ENCODE measurements around the gene TUBE1. TPM values are rescaled to one million over a fixed set of nuclear protein-coding genes. Genes with fewer than 3 reads are reported as not detected.

The TUBE1 gene
- total RNA-seq, 1 donor from 2014 or later: 20.9 TPM

DNA sequence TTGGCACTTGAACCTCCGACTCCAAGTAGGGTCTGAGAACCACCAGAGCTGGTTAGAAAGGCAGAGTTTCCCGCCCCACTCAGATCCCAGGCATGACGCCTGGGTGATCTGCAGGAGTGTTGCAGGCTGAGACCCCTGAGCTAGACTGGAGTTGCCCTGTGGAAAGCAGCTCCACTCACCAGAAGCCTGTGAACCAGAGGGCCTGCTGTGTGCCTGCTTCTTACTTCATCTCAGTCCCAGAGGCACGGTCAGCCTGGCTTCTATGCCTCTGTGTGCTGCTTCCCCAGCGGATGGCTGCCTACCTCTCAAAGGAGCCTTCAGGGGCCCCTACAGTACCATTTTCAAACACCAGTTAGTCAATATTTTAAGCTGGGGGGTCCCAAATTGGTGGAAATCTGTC lies 49.0 kb downstream of the TUBE1 start:
- H3K4me1 ChIP-seq (ENCODE audit: control insufficient read depth in 3 of 3, insufficient read depth in 3 of 3, low read length in 3 of 3): peaks cover 10 to 19% (median 14%) of the 10 kb centered on the region in 3 donors
- no peak overlapping the region for H3K4me3 ChIP-seq (ENCODE audit: low read length in 3 of 3)
- H3K27me3 ChIP-seq (ENCODE audit: control insufficient read depth in 3 of 3, insufficient read depth in 3 of 3, low read length in 3 of 3): no peaks in the 10 kb centered on the region
- H3K36me3 ChIP-seq (ENCODE audit: control insufficient read depth in 3 of 3, insufficient read depth in 3 of 3, low read length in 3 of 3): no peaks in the 10 kb centered on the region
- peak overlapping the region in 1 of 3 donors; percentile 51 for H3K9ac ChIP-seq (ENCODE audit: low read depth in 1 of 3, low read length in 3 of 3)
- H3K27ac ChIP-seq (ENCODE audit: low read depth, low read length): peak overlapping the region; percentile 70
- H3K9me3 ChIP-seq (ENCODE audit: control insufficient read depth in 3 of 3, low read length in 3 of 3): no peaks in the 10 kb centered on the region

DNA sequence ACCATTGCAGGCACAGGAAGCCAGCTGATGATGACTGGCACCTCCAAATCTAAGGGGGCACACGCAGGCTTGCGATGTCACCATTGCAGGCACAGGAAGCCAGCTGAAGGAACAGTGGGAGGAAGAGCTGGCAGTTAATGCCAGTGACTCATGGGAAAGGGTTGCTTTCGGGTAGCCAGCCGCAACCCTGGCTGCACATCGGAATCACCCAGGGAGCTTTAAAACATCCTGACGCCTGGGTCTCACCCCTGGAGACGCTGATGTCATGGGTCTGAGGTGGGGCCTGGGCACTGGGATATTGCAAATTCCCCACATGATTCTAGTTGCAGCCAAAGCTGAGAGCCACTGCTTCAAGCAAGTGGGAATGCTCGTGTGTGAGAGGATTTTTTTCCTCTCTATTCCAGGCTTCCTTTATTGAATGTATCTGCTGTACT lies 49.5 kb downstream of the TUBE1 start:
- peak overlapping the region in 1 of 3 donors; percentile 51 for H3K9ac ChIP-seq (ENCODE audit: low read depth in 1 of 3, low read length in 3 of 3)

DNA sequence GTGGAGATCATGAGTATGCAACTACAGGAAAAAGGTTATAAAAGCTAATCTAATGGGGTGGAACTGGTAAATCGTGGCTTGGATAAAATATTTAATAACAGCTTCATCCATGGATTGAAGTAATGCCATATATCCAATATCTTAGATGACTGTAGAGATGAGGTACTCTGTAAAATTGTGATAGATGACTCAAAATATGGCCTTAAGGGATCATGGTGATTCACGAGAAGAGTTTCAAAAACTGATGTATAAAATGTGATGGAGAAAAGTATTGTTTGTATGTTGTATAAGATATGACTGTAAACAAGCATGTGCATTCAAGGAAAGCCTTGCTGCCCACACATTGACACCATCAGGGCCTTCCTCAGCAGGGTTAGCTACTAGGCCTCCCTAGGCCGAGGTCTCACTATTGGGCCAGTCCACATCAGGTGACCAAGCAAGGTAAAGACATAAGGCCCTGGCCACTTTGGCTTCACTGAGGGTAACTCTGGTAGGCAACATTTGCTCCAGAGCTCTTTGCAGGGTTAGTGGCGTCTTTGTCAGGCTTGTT lies 51.1 kb downstream of the TUBE1 start:
- peak overlapping the region; percentile 14 for H3K27ac ChIP-seq (ENCODE audit: low read depth, low read length)
- no peaks in the 10 kb centered on the region for H3K9me3 ChIP-seq (ENCODE audit: control insufficient read depth in 3 of 3, low read length in 3 of 3)
- no peak overlapping the region for H3K9ac ChIP-seq (ENCODE audit: low read depth in 1 of 3, low read length in 3 of 3)
- no peaks in the 10 kb centered on the region for H3K36me3 ChIP-seq (ENCODE audit: control insufficient read depth in 3 of 3, insufficient read depth in 3 of 3, low read length in 3 of 3)
- H3K27me3 ChIP-seq (ENCODE audit: control insufficient read depth in 3 of 3, insufficient read depth in 3 of 3, low read length in 3 of 3): no peaks in the 10 kb centered on the region
- H3K4me1 ChIP-seq (ENCODE audit: control insufficient read depth in 3 of 3, insufficient read depth in 3 of 3, low read length in 3 of 3): peaks cover 10 to 22% (median 17%) of the 10 kb centered on the region in 3 donors
- no peak overlapping the region for H3K4me3 ChIP-seq (ENCODE audit: low read length in 3 of 3)

More for the DNA sequence above, 49.5 kb downstream of the TUBE1 start:
- no peaks in the 10 kb centered on the region for H3K9me3 ChIP-seq (ENCODE audit: control insufficient read depth in 3 of 3, low read length in 3 of 3)
- H3K4me3 ChIP-seq (ENCODE audit: low read length in 3 of 3): peak overlapping the region in 1 of 3 donors; percentile 32
- H3K27me3 ChIP-seq (ENCODE audit: control insufficient read depth in 3 of 3, insufficient read depth in 3 of 3, low read length in 3 of 3): no peaks in the 10 kb centered on the region
- peaks cover 10 to 19% (median 14%) of the 10 kb centered on the region in 3 donors for H3K4me1 ChIP-seq (ENCODE audit: control insufficient read depth in 3 of 3, insufficient read depth in 3 of 3, low read length in 3 of 3)
- no peaks in the 10 kb centered on the region for H3K36me3 ChIP-seq (ENCODE audit: control insufficient read depth in 3 of 3, insufficient read depth in 3 of 3, low read length in 3 of 3)
- H3K27ac ChIP-seq (ENCODE audit: low read depth, low read length): peak overlapping the region; percentile 70

DNA sequence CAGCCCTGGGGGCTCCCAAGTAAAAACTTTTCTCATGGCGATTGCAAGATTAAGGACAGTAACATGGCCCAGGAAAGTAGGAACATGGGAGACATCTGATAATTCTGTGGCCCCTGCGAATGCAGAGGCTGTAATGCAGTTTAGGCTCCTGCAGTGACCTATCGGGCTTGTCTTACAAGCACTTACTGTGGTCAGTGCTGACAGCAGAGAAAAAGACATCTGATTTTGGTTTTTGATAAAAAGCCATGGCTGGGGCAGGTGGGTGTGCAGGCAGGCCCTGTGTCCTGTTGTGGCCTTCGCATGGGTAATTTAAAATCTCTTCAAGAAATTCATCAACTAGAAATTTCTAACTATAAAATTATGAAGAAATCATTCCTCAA lies 52.7 kb downstream of the TUBE1 start:
- Histone ChIP-seq H3K4me3 (ENCODE audit: low read length in 3 of 3) (no peak overlapping the region), H3K9ac (ENCODE audit: low read depth in 1 of 3, low read length in 3 of 3) (no peak overlapping the region), H3K27ac (ENCODE audit: low read depth, low read length) (no peak overlapping the region), H3K36me3 (ENCODE audit: control insufficient read depth in 3 of 3, insufficient read depth in 3 of 3, low read length in 3 of 3) (no peaks in the 10 kb centered on the region), H3K9me3 (ENCODE audit: control insufficient read depth in 3 of 3, low read length in 3 of 3) (no peaks in the 10 kb centered on the region), H3K4me1 (ENCODE audit: control insufficient read depth in 3 of 3, insufficient read depth in 3 of 3, low read length in 3 of 3) (peaks cover 10 to 22% (median 17%) of the 10 kb centered on the region in 3 donors), H3K27me3 (ENCODE audit: control insufficient read depth in 3 of 3, insufficient read depth in 3 of 3, low read length in 3 of 3) (no peaks in the 10 kb centered on the region)

DNA sequence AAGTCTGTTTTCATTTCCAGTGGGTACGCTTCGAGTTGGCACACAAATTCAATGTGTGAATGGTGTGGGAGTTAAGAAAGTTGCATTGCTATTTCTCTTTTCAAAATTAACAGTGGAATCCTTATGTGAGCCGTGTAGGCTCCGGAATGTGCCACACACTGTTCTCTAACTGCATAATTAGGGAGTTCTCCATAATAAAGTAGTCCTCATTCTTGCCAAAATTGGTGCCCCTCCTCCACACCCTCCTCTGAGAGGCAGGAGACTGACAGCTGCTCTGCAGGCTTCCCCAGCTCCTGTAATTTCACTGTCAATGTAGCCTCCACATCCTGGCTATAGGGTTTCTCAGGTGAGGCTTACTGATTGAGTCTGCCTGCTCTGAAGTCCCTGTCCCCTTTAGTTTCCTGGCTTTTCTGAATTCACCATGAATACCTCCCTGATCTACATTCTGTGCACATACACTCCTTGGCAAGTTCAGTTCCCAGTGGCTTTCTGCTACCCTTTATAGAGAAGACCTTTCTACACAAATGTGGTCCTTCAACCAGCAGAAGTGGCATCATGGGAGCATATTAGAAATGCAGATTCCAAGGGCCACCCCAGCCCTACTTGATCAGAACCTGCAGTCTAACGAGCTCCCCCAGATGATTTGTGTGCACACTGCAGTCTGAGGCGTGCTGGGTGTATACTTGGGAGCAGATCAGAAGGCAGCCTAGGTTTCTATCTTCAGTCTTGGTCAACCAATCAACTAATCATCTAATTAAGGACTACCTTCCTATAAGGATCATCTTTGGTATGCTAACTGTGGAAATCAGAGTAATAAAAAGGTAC lies 53.3 kb downstream of the TUBE1 start:
- Histone ChIP-seq H3K9me3 (ENCODE audit: control insufficient read depth in 3 of 3, low read length in 3 of 3) (no peaks in the 10 kb centered on the region), H3K4me1 (ENCODE audit: control insufficient read depth in 3 of 3, insufficient read depth in 3 of 3, low read length in 3 of 3) (peaks cover 10 to 19% (median 17%) of the 10 kb centered on the region in 3 donors), H3K36me3 (ENCODE audit: control insufficient read depth in 3 of 3, insufficient read depth in 3 of 3, low read length in 3 of 3) (no peaks in the 10 kb centered on the region), H3K27ac (ENCODE audit: low read depth, low read length) (no peak overlapping the region), H3K9ac (ENCODE audit: low read depth in 1 of 3, low read length in 3 of 3) (no peak overlapping the region), H3K4me3 (ENCODE audit: low read length in 3 of 3) (no peak overlapping the region), H3K27me3 (ENCODE audit: control insufficient read depth in 3 of 3, insufficient read depth in 3 of 3, low read length in 3 of 3) (no peaks in the 10 kb centered on the region)

DNA sequence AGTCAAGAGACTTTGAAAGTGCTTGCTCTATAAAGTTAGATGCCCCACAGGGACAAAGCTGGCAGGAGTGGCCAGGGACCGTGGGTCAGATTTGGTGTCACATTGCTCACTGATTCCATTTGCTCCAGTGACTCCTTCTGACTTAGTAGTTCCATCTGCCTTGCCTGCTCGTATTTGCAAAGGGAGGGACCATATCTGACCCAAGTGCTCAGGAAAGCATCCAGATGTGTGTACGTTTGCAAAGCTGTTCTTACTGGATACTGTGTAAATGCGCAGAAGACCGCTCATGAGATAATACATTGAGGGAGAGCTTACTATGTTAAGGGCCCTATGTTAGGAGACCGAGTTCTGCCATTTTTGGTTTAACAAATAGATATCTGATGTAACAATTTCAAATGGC lies 54.6 kb downstream of the TUBE1 start:
- Histone ChIP-seq H3K4me1 (ENCODE audit: control insufficient read depth in 3 of 3, insufficient read depth in 3 of 3, low read length in 3 of 3) (peaks cover 3 to 13% (median 8%) of the 10 kb centered on the region in 3 donors), H3K27ac (ENCODE audit: low read depth, low read length) (no peak overlapping the region), H3K4me3 (ENCODE audit: low read length in 3 of 3) (no peak overlapping the region), H3K9me3 (ENCODE audit: control insufficient read depth in 3 of 3, low read length in 3 of 3) (no peaks in the 10 kb centered on the region), H3K27me3 (ENCODE audit: control insufficient read depth in 3 of 3, insufficient read depth in 3 of 3, low read length in 3 of 3) (no peaks in the 10 kb centered on the region), H3K36me3 (ENCODE audit: control insufficient read depth in 3 of 3, insufficient read depth in 3 of 3, low read length in 3 of 3) (no peaks in the 10 kb centered on the region), H3K9ac (ENCODE audit: low read depth in 1 of 3, low read length in 3 of 3) (no peak overlapping the region)

DNA sequence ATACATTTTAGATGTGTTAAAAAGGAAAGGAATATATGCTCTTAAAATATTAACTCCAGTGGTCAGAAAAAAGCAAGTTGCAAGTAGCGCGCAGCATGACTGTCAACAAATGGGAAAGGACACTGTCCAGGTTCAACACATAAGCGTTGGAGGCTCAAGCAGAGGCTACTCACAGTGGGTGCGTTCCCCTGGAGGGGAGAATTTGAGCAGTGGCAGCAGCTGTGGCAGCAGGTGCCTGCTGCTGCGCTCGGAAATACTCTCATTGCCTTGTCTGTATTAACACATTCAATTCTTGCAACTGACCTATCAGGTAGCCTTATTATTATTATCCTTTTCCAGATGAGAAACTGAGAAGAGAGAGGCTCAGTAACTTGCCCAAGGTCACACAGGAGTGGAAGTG lies 55.3 kb downstream of the TUBE1 start:
- peaks cover 0 to 11% (median 4%) of the 10 kb centered on the region in 3 donors for H3K4me1 ChIP-seq (ENCODE audit: control insufficient read depth in 3 of 3, insufficient read depth in 3 of 3, low read length in 3 of 3)
- no peak overlapping the region for H3K27ac ChIP-seq (ENCODE audit: low read depth, low read length)
- no peaks in the 10 kb centered on the region for H3K9me3 ChIP-seq (ENCODE audit: control insufficient read depth in 3 of 3, low read length in 3 of 3)
- H3K4me3 ChIP-seq (ENCODE audit: low read length in 3 of 3): no peak overlapping the region
- no peak overlapping the region for H3K9ac ChIP-seq (ENCODE audit: low read depth in 1 of 3, low read length in 3 of 3)
- no peaks in the 10 kb centered on the region for H3K27me3 ChIP-seq (ENCODE audit: control insufficient read depth in 3 of 3, insufficient read depth in 3 of 3, low read length in 3 of 3)
- H3K36me3 ChIP-seq (ENCODE audit: control insufficient read depth in 3 of 3, insufficient read depth in 3 of 3, low read length in 3 of 3): no peaks in the 10 kb centered on the region

DNA sequence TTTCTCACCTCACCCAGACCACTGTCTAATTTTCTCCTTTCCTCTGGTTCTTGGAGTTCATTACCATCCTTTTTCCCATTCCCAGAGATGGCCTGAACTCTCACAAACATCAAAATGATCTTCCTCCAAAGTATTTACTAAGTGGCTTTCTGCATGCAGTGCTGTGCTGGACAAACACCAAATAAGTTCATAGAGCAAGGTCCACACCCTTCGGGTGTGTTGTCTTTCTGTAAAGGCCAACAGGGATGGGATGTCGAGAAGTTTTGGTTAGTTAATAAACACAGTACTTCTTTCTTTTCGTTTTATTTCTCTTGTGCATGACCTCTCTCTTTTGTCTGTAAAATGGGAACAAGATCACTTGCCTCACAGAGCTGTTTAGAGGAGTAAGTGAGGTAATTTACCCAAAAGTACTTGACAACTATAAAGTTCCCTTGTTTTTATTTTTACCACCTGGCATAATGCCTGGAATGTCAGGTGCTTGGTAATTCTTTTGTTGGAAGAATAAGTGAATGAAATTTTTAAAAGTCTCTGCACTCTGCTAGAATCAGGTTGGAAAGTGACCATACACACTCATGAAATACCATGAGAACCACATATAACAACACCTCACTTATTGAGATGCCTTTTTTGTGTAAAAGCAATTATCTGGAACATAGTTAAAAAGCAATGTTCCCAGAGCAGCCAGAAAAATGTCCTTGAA lies 56.2 kb downstream of the TUBE1 start:
- H3K36me3 ChIP-seq (ENCODE audit: control insufficient read depth in 3 of 3, insufficient read depth in 3 of 3, low read length in 3 of 3): no peaks in the 10 kb centered on the region
- no peak overlapping the region for H3K9ac ChIP-seq (ENCODE audit: low read depth in 1 of 3, low read length in 3 of 3)
- peaks cover 0 to 11% (median 2%) of the 10 kb centered on the region in 3 donors for H3K4me1 ChIP-seq (ENCODE audit: control insufficient read depth in 3 of 3, insufficient read depth in 3 of 3, low read length in 3 of 3)
- H3K4me3 ChIP-seq (ENCODE audit: low read length in 3 of 3): no peak overlapping the region
- H3K27ac ChIP-seq (ENCODE audit: low read depth, low read length): no peak overlapping the region
- H3K27me3 ChIP-seq (ENCODE audit: control insufficient read depth in 3 of 3, insufficient read depth in 3 of 3, low read length in 3 of 3): no peaks in the 10 kb centered on the region
- H3K9me3 ChIP-seq (ENCODE audit: control insufficient read depth in 3 of 3, low read length in 3 of 3): no peaks in the 10 kb centered on the region

DNA sequence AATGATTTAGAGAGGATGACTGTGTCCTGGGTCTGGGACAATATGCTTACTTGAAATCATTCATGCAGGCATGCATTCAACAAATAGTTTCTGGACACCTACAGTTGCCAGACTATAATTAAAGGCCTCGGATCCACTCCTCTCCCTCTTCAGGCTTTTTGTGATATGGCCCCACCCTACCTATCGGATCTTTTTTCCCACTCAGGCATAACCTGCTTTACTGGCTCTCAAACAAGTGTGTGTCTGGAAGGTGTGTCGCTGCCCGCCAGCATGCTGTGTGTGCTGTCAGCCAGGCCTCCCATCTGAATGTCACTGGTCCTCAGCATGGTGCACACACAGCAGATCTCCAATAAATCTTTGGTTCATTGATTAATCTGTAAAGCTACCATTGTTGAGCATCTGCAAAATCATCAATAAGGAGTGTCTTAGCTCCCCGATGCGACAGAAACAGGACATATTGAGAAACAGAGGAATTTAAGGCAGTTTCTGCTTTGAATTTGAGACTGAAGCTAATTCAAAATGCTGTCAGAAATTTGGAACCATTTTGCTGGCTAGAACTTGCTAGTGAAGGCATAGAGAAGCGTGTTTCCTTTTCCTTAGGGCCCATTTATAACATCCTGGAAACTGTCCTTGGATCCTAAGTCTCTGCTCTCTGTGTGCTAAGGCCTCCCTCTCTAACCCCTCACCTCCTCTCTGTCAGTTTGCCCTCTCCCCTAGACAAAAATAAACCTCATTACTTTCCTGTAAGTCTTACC lies 56.9 kb downstream of the TUBE1 start:
- no peaks in the 10 kb centered on the region for H3K27me3 ChIP-seq (ENCODE audit: control insufficient read depth in 3 of 3, insufficient read depth in 3 of 3, low read length in 3 of 3)
- H3K9ac ChIP-seq (ENCODE audit: low read depth in 1 of 3, low read length in 3 of 3): no peak overlapping the region
- H3K27ac ChIP-seq (ENCODE audit: low read depth, low read length): no peak overlapping the region
- no peaks in the 10 kb centered on the region for H3K36me3 ChIP-seq (ENCODE audit: control insufficient read depth in 3 of 3, insufficient read depth in 3 of 3, low read length in 3 of 3)
- peaks cover 0 to 11% (median 2%) of the 10 kb centered on the region in 3 donors for H3K4me1 ChIP-seq (ENCODE audit: control insufficient read depth in 3 of 3, insufficient read depth in 3 of 3, low read length in 3 of 3)
- H3K9me3 ChIP-seq (ENCODE audit: control insufficient read depth in 3 of 3, low read length in 3 of 3): no peaks in the 10 kb centered on the region
- no peak overlapping the region for H3K4me3 ChIP-seq (ENCODE audit: low read length in 3 of 3)
